Peyer's patch (tissue), 4 donors: ENCODE data around the gene MYBBP1A.

ENCODE experiments used
- CTCF ChIP-seq, 6 experiments: fragments of 450-650 bp in 4 of 6; fragments of 200-600 bp in 2 of 6; sonication (generic) in 1 of 6; IDR thresholded peaks; one replicate each; pipeline ENCODE4 v1.5.1; 2017 to 2019; ENCODE audit warnings: antibody characterized with exemption in 6 of 6, mild to moderate bottlenecking in 3 of 6, moderate library complexity in 1 of 6
- POLR2A ChIP-seq, 2 donors: fragments of 450-650 bp; IDR thresholded peaks; one replicate each; pipeline ENCODE4 v1.5.1; 2017; ENCODE audit warnings: antibody characterized with exemption in 2 of 2, mild to moderate bottlenecking in 2 of 2, moderate library complexity in 2 of 2

GRCh38 chr17:4587195-4587594 lies 32.0 kb upstream of the MYBBP1A start:
- no peak for TF ChIP-seq CTCF (IDR thresholded peaks at IDR 0.05)
- TF ChIP-seq POLR2A (IDR thresholded peaks at IDR 0.05) = no peak
